SK-N-SH (cell line): Measurements from ENCODE around the gene KIF25.

ENCODE experiments used
- EZH2phosphoT487 ChIP-seq: fragments of 200-600 bp; sonication (generic); IDR thresholded peaks from 2 replicates; pipeline ENCODE4 v1.6.1; 2017; ENCODE audit warnings: low read depth, mixed run types, mild to moderate bottlenecking, antibody characterized with exemption, moderate library complexity, borderline replicate concordance
- POLR2AphosphoS5 ChIP-seq: IDR thresholded peaks from 2 replicates; pipeline ENCODE4 v1.6.1; 2012; ENCODE audit warnings: low read depth, low read length
- RCOR1 ChIP-seq: fragments of 150-350 bp; IDR thresholded peaks from 2 replicates; pipeline ENCODE4 v1.6.1; 2017; ENCODE audit warnings: antibody characterized with exemption, low read length
- RFX5 ChIP-seq: IDR thresholded peaks from 2 replicates; pipeline ENCODE4 v1.6.1; 2012; ENCODE audit warnings: mild to moderate bottlenecking, improper control_type of control experiment, low read length
- TF ChIP-seq, protein P1 (sequence below): fragments of 200-600 bp; sonication (generic); IDR thresholded peaks from 2 replicates; pipeline ENCODE4 v1.6.1; 2017; ENCODE audit warnings: antibody characterized with exemption, mild to moderate bottlenecking, moderate library complexity
- TF ChIP-seq, protein P2 (sequence below): fragments of 150-350 bp; IDR thresholded peaks from 2 replicates; pipeline ENCODE4 v1.6.1; 2017; ENCODE audit warnings: antibody characterized with exemption, low read length, low read depth, borderline replicate concordance

GRCh38 chr6:168087436-168088160, 90.1 kb downstream of the KIF25 start:
- TF ChIP-seq, protein P1, sequence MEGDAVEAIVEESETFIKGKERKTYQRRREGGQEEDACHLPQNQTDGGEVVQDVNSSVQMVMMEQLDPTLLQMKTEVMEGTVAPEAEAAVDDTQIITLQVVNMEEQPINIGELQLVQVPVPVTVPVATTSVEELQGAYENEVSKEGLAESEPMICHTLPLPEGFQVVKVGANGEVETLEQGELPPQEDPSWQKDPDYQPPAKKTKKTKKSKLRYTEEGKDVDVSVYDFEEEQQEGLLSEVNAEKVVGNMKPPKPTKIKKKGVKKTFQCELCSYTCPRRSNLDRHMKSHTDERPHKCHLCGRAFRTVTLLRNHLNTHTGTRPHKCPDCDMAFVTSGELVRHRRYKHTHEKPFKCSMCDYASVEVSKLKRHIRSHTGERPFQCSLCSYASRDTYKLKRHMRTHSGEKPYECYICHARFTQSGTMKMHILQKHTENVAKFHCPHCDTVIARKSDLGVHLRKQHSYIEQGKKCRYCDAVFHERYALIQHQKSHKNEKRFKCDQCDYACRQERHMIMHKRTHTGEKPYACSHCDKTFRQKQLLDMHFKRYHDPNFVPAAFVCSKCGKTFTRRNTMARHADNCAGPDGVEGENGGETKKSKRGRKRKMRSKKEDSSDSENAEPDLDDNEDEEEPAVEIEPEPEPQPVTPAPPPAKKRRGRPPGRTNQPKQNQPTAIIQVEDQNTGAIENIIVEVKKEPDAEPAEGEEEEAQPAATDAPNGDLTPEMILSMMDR = no peak
- TF ChIP-seq RCOR1 (no peak), EZH2phosphoT487 (no peak), POLR2AphosphoS5 (no peak), RFX5 (no peak)
- TF ChIP-seq, protein P2, sequence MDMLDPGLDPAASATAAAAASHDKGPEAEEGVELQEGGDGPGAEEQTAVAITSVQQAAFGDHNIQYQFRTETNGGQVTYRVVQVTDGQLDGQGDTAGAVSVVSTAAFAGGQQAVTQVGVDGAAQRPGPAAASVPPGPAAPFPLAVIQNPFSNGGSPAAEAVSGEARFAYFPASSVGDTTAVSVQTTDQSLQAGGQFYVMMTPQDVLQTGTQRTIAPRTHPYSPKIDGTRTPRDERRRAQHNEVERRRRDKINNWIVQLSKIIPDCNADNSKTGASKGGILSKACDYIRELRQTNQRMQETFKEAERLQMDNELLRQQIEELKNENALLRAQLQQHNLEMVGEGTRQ = no peak
